GM12801 (cell line): ENCODE measurements around the gene MYBL2.

Experiments
- TF ChIP-seq, protein P1 (sequence below): IDR thresholded peaks from one replicate; pipeline ENCODE4 v1.5.1; 2011; ENCODE audit warnings: control low read depth; ENCODE audit not compliant: insufficient read length; ENCODE audit errors: extremely low read depth

MYBL2 gene

DNA sequence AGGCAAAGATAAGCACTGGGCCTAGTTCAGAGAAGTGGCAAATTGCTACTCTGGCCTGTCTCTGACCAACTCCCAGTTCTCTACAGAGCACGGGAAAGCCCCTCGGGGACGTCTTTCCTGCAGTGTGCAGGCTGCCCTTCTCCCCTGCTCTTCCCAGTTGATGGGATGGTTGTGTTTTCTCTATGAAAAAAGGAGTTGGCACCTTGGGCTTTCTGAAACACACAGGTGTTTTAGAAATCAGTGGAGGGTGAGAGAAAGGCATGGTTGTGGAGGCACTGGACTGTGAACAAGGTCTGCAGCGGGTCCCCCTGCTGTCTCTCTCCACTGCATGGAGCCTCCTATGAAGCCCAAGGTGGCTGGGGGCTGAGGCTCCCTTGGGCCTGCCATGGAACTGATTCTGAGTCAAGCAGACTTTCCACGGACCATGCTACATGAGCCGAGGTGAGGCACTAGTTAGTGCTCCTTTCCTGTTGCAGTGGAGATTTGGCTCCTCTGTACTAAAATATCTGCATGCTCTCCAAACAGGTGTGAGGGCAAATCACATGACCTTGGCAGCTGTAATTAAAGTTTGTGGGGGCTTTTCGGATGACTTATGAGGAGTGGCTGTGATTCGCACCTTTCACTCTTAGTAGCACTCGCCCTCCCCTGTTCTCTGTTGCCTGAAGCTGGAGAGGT, 43.6 kb downstream of the MYBL2 start:
- TF ChIP-seq, protein P1, sequence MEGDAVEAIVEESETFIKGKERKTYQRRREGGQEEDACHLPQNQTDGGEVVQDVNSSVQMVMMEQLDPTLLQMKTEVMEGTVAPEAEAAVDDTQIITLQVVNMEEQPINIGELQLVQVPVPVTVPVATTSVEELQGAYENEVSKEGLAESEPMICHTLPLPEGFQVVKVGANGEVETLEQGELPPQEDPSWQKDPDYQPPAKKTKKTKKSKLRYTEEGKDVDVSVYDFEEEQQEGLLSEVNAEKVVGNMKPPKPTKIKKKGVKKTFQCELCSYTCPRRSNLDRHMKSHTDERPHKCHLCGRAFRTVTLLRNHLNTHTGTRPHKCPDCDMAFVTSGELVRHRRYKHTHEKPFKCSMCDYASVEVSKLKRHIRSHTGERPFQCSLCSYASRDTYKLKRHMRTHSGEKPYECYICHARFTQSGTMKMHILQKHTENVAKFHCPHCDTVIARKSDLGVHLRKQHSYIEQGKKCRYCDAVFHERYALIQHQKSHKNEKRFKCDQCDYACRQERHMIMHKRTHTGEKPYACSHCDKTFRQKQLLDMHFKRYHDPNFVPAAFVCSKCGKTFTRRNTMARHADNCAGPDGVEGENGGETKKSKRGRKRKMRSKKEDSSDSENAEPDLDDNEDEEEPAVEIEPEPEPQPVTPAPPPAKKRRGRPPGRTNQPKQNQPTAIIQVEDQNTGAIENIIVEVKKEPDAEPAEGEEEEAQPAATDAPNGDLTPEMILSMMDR = no peak

GRCh38 chr20:43711098-43711654, 44.3 kb downstream of the MYBL2 start:
- TF ChIP-seq, protein P1 = no peak

DNA sequence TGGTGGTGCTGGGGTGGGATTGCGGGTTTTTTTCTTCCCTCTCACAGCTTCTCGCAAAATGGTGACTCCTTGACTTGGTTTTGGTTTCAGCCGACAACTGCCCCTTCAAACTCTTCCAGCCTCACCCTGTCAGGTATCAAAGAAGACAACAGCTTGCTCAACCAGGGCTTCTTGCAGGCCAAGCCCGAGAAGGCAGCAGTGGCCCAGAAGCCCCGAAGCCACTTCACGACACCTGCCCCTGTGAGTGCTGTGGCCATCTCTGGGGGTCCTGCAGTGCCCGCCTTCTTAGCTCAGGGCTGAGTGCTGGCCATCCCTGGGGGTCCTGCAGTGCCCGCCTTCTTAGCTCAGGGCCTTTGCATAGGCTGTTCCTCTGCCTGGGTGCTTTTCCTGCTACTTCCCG, 48.1 kb downstream of the MYBL2 start:
- TF ChIP-seq, protein P1 = no peak

- TF ChIP-seq, protein P1 = no peak
These were observed 48.6 kb downstream of the MYBL2 start for GRCh38 chr20:43715511-43715910.

DNA sequence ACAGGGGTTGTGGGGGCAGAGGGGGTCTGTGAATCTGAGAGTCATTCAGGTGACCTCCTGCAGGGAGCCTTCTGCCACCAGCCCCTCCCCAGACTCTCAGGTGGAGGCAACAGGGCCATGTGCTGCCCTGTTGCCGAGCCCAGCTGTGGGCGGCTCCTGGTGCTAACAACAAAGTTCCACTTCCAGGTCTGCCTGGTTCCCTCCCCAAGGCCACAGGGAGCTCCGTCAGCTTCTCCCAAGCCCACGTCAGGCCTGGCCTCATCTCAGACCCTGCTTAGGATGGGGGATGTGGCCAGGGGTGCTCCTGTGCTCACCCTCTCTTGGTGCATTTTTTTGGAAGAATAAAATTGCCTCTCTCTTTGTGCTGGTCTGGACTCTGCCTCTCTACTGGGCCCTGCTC, 49.2 kb downstream of the MYBL2 start:
- TF ChIP-seq, protein P1 = no peak

DNA sequence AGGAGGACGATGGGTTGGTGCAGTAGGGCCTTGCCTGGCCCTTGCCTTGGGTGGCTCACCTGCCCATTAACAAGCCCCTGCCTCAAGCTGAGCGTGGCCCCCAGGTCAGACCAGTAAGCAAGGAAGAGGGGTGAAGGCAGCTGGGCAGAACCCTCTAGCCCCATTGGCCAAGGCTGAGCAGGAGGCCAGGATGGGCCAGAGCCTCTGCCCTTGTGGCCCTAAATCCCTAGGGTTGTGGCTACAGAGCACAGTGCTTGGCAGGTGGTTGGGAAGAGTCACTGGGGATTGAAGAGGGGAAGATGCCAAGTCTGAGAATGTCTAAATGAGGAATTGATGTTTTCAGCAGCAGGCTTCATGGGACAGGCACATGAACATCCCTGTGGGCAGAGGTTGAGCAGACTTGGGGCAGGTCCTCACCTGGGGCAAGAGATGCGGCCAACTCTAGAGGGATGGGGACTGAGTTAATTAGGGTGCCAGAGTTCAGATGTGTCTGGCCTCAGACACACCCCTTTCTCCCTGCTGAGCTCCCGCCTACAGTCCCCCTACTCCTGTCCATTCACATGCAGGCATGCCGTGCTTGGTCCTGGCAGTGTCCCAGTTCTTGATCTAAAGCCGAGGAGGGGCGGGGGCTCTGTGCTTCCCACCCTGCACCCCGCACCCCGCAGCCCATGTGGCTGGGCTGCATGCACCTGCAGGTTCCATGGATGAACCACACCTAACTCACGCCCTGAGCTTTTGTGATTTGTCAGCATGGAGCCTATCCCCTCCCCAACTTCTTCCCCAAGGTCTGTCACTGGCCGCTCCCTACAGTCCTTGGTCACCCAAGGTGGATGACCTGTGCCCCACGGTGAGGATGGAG, 50.1 kb downstream of the MYBL2 start:
- TF ChIP-seq, protein P1 = no peak

DNA sequence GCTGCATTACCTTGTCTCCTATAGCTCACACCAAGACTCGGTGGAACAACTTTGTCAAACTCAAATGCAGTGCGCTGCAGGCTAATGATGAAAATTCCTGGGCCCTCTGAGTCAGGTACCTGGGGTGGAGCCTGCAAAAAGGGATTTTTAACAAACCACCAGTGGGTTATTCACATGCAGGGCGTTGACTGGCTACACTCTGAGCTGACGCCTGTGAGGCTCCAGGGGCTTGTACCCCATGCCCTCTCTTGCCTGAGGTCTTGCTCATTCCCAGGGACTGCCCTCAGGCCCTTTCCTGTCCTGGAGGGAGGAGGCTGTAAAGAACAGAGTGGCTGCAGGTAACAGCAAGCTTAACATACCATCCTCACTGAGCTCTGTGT, 50.7 kb downstream of the MYBL2 start:
- TF ChIP-seq, protein P1 = no peak
